Thyroid gland (tissue), 4 donors: ENCODE data around the gene PEX14.

Experiments
- POLR2A ChIP-seq, 2 donors: fragments of 450-650 bp; IDR thresholded peaks; one replicate each; pipeline ENCODE4 v1.6.1; 2017; ENCODE audit warnings: antibody characterized with exemption in 2 of 2, mild to moderate bottlenecking in 2 of 2, moderate library complexity in 1 of 2
- TF ChIP-seq, protein P1 (sequence below), 6 experiments: fragments of 200-600 bp in 3 of 6; fragments of 450-650 bp in 3 of 6; sonication (generic) in 3 of 6; IDR thresholded peaks; one replicate each; pipeline ENCODE4 v1.5.1; 2016 to 2019; ENCODE audit warnings: antibody characterized with exemption in 6 of 6, mild to moderate bottlenecking in 2 of 6, inconsistent platforms in 1 of 6, moderate library complexity in 1 of 6

DNA sequence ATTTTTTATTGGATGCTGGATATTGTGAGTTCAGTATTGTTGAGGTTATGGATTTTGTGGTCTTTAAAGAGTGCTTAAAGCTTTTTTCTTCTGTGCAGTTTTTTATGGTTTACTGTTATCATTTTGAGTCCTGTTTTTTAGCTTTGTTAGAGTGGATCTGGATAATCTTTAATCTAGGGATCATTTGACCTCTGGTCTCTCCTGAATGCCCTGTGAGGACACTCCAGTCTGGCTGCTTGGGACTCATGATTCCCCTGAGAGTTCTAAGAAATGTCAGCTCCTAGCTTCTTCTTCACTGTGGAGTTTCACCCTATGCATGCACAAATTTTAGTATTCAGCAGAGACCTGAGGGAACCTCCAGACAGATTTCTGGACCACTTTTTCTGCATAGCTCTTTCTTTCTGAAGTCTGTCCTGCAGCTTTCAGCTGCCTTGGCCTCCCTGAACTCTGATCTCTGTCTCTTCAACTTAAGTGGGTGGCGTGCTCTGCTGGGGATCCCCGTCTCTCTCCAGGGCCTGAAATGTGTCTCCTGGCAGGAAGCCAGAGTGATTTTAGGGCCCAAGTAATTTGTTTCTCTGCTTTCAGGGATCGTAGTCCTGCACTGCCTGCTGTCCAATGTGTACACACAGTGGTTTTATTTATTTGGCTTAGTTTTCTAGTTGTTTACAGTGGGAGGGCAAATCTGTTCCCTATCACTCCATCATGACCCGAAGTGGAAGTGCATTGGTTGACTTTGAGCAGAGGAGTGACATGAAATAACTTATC, 14.7 kb downstream of the PEX14 start:
- TF ChIP-seq, protein P1, sequence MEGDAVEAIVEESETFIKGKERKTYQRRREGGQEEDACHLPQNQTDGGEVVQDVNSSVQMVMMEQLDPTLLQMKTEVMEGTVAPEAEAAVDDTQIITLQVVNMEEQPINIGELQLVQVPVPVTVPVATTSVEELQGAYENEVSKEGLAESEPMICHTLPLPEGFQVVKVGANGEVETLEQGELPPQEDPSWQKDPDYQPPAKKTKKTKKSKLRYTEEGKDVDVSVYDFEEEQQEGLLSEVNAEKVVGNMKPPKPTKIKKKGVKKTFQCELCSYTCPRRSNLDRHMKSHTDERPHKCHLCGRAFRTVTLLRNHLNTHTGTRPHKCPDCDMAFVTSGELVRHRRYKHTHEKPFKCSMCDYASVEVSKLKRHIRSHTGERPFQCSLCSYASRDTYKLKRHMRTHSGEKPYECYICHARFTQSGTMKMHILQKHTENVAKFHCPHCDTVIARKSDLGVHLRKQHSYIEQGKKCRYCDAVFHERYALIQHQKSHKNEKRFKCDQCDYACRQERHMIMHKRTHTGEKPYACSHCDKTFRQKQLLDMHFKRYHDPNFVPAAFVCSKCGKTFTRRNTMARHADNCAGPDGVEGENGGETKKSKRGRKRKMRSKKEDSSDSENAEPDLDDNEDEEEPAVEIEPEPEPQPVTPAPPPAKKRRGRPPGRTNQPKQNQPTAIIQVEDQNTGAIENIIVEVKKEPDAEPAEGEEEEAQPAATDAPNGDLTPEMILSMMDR (IDR thresholded peaks at IDR 0.05) = no peak
- no peak for TF ChIP-seq POLR2A (IDR thresholded peaks at IDR 0.05)
